Measurements from ENCODE around the gene A1CF.

DNA sequence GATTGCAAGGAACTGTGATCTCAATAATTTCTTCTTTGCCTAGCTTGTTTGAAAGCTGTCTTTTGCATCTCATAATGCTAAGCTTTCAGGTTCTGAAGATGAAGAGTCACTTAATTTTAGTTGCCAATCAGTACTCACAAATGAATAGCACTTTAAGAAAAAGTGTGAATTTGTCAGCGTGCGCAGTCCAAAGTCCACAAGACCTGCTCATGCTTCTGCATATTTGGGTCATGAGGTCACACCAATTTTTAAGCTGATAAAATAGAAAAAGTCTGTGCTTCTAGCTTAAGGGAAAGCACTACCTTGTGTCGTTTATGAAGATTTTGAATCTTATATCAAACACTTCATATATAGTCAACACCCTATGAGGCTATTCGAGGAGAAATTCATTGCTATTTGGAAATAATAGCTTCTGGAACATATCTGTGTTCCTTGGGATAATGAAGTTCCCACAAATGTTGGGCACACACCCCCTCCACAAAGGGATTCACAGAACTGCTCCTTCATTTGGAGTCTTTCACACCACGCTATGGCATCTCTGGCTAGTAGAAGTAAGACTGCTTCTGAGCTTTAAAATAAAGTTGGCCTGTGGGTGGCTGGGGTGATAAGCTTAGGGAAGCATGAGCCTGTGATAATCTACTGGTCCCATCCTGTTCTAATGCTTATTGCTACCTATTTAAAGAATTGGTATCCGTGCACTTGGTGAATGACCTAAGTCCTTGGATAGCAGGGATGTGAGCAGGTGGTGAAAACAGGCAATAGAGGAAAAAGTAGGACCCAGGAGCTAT lies 33.3 kb downstream of the A1CF start:
- no peak for TF ChIP-seq EZH2 (IDR thresholded peaks at IDR 0.05; ENCODE audit: insufficient read depth, low read length)
- TF ChIP-seq, protein P1, sequence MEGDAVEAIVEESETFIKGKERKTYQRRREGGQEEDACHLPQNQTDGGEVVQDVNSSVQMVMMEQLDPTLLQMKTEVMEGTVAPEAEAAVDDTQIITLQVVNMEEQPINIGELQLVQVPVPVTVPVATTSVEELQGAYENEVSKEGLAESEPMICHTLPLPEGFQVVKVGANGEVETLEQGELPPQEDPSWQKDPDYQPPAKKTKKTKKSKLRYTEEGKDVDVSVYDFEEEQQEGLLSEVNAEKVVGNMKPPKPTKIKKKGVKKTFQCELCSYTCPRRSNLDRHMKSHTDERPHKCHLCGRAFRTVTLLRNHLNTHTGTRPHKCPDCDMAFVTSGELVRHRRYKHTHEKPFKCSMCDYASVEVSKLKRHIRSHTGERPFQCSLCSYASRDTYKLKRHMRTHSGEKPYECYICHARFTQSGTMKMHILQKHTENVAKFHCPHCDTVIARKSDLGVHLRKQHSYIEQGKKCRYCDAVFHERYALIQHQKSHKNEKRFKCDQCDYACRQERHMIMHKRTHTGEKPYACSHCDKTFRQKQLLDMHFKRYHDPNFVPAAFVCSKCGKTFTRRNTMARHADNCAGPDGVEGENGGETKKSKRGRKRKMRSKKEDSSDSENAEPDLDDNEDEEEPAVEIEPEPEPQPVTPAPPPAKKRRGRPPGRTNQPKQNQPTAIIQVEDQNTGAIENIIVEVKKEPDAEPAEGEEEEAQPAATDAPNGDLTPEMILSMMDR (IDR thresholded peaks at IDR 0.05; ENCODE audit: insufficient read depth, low read depth, low read length): no peak

Measured in astrocyte (in vitro differentiated cells and primary cell).